IMR-90 (cell line): Measurements from ENCODE around the gene SAMHD1. TPM values are rescaled to one million over a fixed set of nuclear protein-coding genes. Genes with fewer than 3 reads are reported as not detected.

ENCODE experiments used
- ATAC-seq: fragments of 200-7000 bp; cut with Tn5 transposase; 2 replicates; pipeline ENCODE4 v1.9.1; 2020; ENCODE audit warnings: low read depth, mild to moderate bottlenecking, moderate library complexity
- BruUV-seq: library from RNA; stranded (reverse); fragments of 400-500 nt; replicated peaks from 2 replicates; lab custom pipeline; 2021; lab: Mats Ljungman, UMichigan
- CTCF ChIA-PET: fragments of 300-600 bp; formaldehyde crosslinking; extraction: SDS; loops from one replicate; lab custom pipeline; 2021; ENCODE audit warnings: antibody characterized with exemption; lab: Yijun Ruan, JAX
- POLR2A ChIA-PET: fragments of 300-600 bp; sonication (Branson Sonifier 250); formaldehyde crosslinking; loops from one replicate; lab custom pipeline; 2022; ENCODE audit warnings: antibody characterized with exemption; ENCODE audit not compliant: unreplicated experiment; lab: Charles Lee
- DNase-seq: peaks from one replicate; pipeline ENCODE4 v3.0.0; 2013
- H2AFZ ChIP-seq: replicated peaks from 2 replicates; pipeline ENCODE3; 2013; ENCODE audit warnings: low read length, mild to moderate bottlenecking; ENCODE audit not compliant: poor library complexity
- H2AK5ac ChIP-seq: 2 replicates; pipeline ENCODE4 v1.6.1; 2013; ENCODE audit warnings: low read depth, low read length, inconsistent platforms
- H2AK9ac ChIP-seq: replicated peaks from 2 replicates; pipeline ENCODE3; 2013; ENCODE audit warnings: mild to moderate bottlenecking, low read depth, low read length, moderate library complexity; ENCODE audit not compliant: poor library complexity
- H2BK120ac ChIP-seq: 2 replicates; pipeline ENCODE4 v1.6.1; 2013; ENCODE audit warnings: low read depth, low read length, inconsistent platforms
- H2BK15ac ChIP-seq: 3 replicates; pipeline ENCODE4 v1.6.1; 2013; ENCODE audit warnings: low read depth, low read length, inconsistent platforms
- H2BK20ac ChIP-seq: 2 replicates; pipeline ENCODE4 v1.6.1; 2013; ENCODE audit warnings: low read depth, mild to moderate bottlenecking, inconsistent platforms, low read length, moderate library complexity
- H2BK5ac ChIP-seq: 2 replicates; pipeline ENCODE4 v1.6.1; 2013; ENCODE audit warnings: mild to moderate bottlenecking, low read depth, low read length, inconsistent platforms; ENCODE audit not compliant: poor library complexity, severe bottlenecking
- H3K14ac ChIP-seq: replicated peaks from 2 replicates; pipeline ENCODE4 v1.6.1; 2013; ENCODE audit warnings: low read depth, low read length, inconsistent platforms
- H3K18ac ChIP-seq: 2 replicates; pipeline ENCODE4 v1.6.1; 2013; ENCODE audit warnings: low read depth, low read length, control low read depth
- H3K23ac ChIP-seq: 2 replicates; pipeline ENCODE4 v1.6.1; 2013; ENCODE audit warnings: low read depth, low read length, inconsistent platforms
- H3K27ac ChIP-seq: 2 replicates; pipeline ENCODE4 v1.5.1; 2013; ENCODE audit warnings: mild to moderate bottlenecking, control low read depth, low read length; ENCODE audit not compliant: insufficient read depth
- H3K27me3 ChIP-seq: 2 replicates; pipeline ENCODE4 v1.6.1; 2013; ENCODE audit warnings: low read length; ENCODE audit not compliant: control insufficient read depth, insufficient read depth
- H3K36me3 ChIP-seq: 2 replicates; pipeline ENCODE4 v1.6.1; 2013; ENCODE audit warnings: low read length, mixed read lengths; ENCODE audit not compliant: control insufficient read depth, insufficient read depth
- H3K4ac ChIP-seq: 2 replicates; pipeline ENCODE4 v1.6.1; 2013; ENCODE audit warnings: low read depth, low read length, inconsistent platforms
- H3K4me1 ChIP-seq: 2 replicates; pipeline ENCODE4 v1.6.1; 2013; ENCODE audit warnings: low read length, mixed read lengths; ENCODE audit not compliant: control insufficient read depth, insufficient read depth
- H3K4me2 ChIP-seq: 2 replicates; pipeline ENCODE4 v1.6.1; 2013; ENCODE audit warnings: low read depth, mild to moderate bottlenecking, control low read depth, low read length, moderate library complexity
- H3K4me3 ChIP-seq: 2 replicates; pipeline ENCODE4 v1.5.1; 2013; ENCODE audit warnings: low read depth, mild to moderate bottlenecking, control low read depth, low read length, moderate library complexity; ENCODE audit not compliant: insufficient read depth
- H3K56ac ChIP-seq: 2 replicates; pipeline ENCODE4 v1.6.1; 2013; ENCODE audit warnings: low read length, inconsistent platforms; ENCODE audit not compliant: insufficient read depth; ENCODE audit errors: extremely low read depth
- H3K79me1 ChIP-seq, 2 experiments: 2 replicates each; pipeline ENCODE4 v1.6.1; 2013; ENCODE audit warnings: low read length in 2 of 2, inconsistent platforms in 1 of 2, low read depth in 1 of 2
- H3K9ac ChIP-seq: 2 replicates; pipeline ENCODE4 v1.6.1; 2013; ENCODE audit warnings: low read depth, low read length, control low read depth
- H3K9me1 ChIP-seq: 2 replicates; pipeline ENCODE4 v1.6.1; 2013; ENCODE audit warnings: low read length, inconsistent platforms; ENCODE audit not compliant: insufficient read depth
- H3K9me3 ChIP-seq: 2 replicates; pipeline ENCODE4 v1.6.1; 2013; ENCODE audit warnings: low read length; ENCODE audit not compliant: control insufficient read depth, insufficient read depth
- H4K20me1 ChIP-seq: 2 replicates; pipeline ENCODE4 v1.6.1; 2013; ENCODE audit warnings: low read length, inconsistent platforms; ENCODE audit not compliant: insufficient read depth
- H4K5ac ChIP-seq: 2 replicates; pipeline ENCODE4 v1.6.1; 2013; ENCODE audit warnings: mild to moderate bottlenecking, low read depth, low read length, control low read depth
- H4K8ac ChIP-seq, 2 experiments: 2 replicates each; pipeline ENCODE4 v1.6.1; 2013; ENCODE audit warnings: low read depth in 2 of 2, low read length in 2 of 2, control low read depth in 1 of 2, inconsistent platforms in 1 of 2
- H4K91ac ChIP-seq: 2 replicates; pipeline ENCODE4 v1.6.1; 2013; ENCODE audit warnings: low read depth, low read length, inconsistent platforms; ENCODE audit not compliant: insufficient read depth
- BHLHE40 ChIP-seq: fragments of 150-350 bp; IDR thresholded peaks from 2 replicates; pipeline ENCODE4 v1.6.1; 2016; ENCODE audit warnings: mild to moderate bottlenecking, low read depth, low read length
- CEBPB ChIP-seq: IDR thresholded peaks from 2 replicates; pipeline ENCODE4 v1.6.1; 2012; ENCODE audit warnings: low read depth, low read length, improper control_type of control experiment
- CHD1 ChIP-seq: IDR thresholded peaks from 2 replicates; pipeline ENCODE4 v1.6.1; 2012; ENCODE audit warnings: low read depth, low read length, improper control_type of control experiment
- ELK1 ChIP-seq: fragments of 150-350 bp; IDR thresholded peaks from 2 replicates; pipeline ENCODE4 v1.6.1; 2016; ENCODE audit warnings: low read depth, mild to moderate bottlenecking, low read length, moderate library complexity, borderline replicate concordance
- MAFK ChIP-seq: IDR thresholded peaks from 2 replicates; pipeline ENCODE4 v1.6.1; 2012; ENCODE audit warnings: low read depth, low read length, improper control_type of control experiment
- MAZ ChIP-seq: IDR thresholded peaks from 2 replicates; pipeline ENCODE4 v1.6.1; 2012; ENCODE audit warnings: low read depth, mild to moderate bottlenecking, low read length, improper control_type of control experiment, moderate library complexity, borderline replicate concordance
- MXI1 ChIP-seq: IDR thresholded peaks from 2 replicates; pipeline ENCODE4 v1.6.1; 2012; ENCODE audit warnings: low read depth, mild to moderate bottlenecking, low read length, moderate library complexity, borderline replicate concordance
- NFE2L2 ChIP-seq: fragments of 150-350 bp; IDR thresholded peaks from 2 replicates; pipeline ENCODE4 v1.6.1; 2016; ENCODE audit warnings: low read depth, mild to moderate bottlenecking, low read length
- POLR2A ChIP-seq: IDR thresholded peaks from 2 replicates; pipeline ENCODE4 v1.6.1; 2012; ENCODE audit warnings: mild to moderate bottlenecking, low read depth, low read length
- RAD21 ChIP-seq: IDR thresholded peaks from 2 replicates; pipeline ENCODE4 v1.6.1; 2012; ENCODE audit warnings: low read length, improper control_type of control experiment
- RCOR1 ChIP-seq: IDR thresholded peaks from 2 replicates; pipeline ENCODE4 v1.6.1; 2012; ENCODE audit warnings: mild to moderate bottlenecking, low read length, improper control_type of control experiment; ENCODE audit not compliant: insufficient replicate concordance
- RFX5 ChIP-seq: IDR thresholded peaks from 2 replicates; pipeline ENCODE4 v1.8.0; 2012; ENCODE audit warnings: low read depth, mild to moderate bottlenecking, low read length, moderate library complexity
- SMC3 ChIP-seq: fragments of 150-350 bp; IDR thresholded peaks from 2 replicates; pipeline ENCODE4 v1.6.1; 2016; ENCODE audit warnings: low read depth, mild to moderate bottlenecking, antibody characterized with exemption, low read length, moderate library complexity
- WGBS, 2 experiments: methylation state at CpG; one replicate each; pipeline versions ENCODE4 v1.1.5 to v1.1.7; 2013; ENCODE audit warnings: missing lambda C conversion rate in 2 of 2; ENCODE audit not compliant: insufficient read length in 1 of 2; ENCODE audit errors: extremely low coverage in 2 of 2; 5-methylcytosine and 5-hydroxymethylcytosine counted together
- dilution Hi-C: fragments of 300-500 bp; cut with HindIII; formaldehyde crosslinking; loops from one replicate; pipeline ENCODE4 v1.14.3; 2018; ENCODE audit warnings: low sequenced_read_pairs; ENCODE audit not compliant: unreplicated experiment
- in situ Hi-C: fragments of 300-500 bp; cut with MboI; formaldehyde crosslinking; loops from 3 replicates; pipeline ENCODE4 v1.14.3; 2019; ENCODE audit warnings: low sequenced_read_pairs, inconsistent platforms, mixed read lengths
- intact Hi-C: fragments of 100-400 bp; cut with micrococcal nuclease; formaldehyde crosslinking; loops from 2 replicates; pipeline ENCODE4 v1.10.0; 2022
- polyA plus RNA-seq, 3 experiments: library from polyadenylated mRNA; depleted of rRNA; stranded (reverse); fragments of >200 nt; gene quantifications; 2 replicates each; pipeline ENCODE4 v1.2.3, GENCODE V29; 2012; ENCODE audit warnings: low replicate concordance in 1 of 3
- total RNA-seq: library from RNA; depleted of rRNA; stranded (reverse); fragments of >200 nt; gene quantifications from 2 replicates; pipeline ENCODE4 v1.2.3, GENCODE V29; 2012
- TF ChIP-seq, protein P1 (sequence below): fragments of 150-350 bp; IDR thresholded peaks from 2 replicates; pipeline ENCODE4 v1.6.1; 2017; ENCODE audit warnings: mild to moderate bottlenecking, antibody characterized with exemption, low read length, low read depth

The SAMHD1 gene
- total and polyA plus RNA-seq, 2 of the 4 experiments (the other 2 are of a cell fraction): 6.3 to 14.9 TPM

GRCh38 chr20:36880741-36881250 is 70.7 kb downstream of the SAMHD1 start:
- ChIA-PET POLR2A (no interaction called here), CTCF (no interaction called here)
- no peak overlapping the region for H3K56ac ChIP-seq
- no peaks in the 10 kb centered on the region for H3K9me1 ChIP-seq
- no peak overlapping the region for H3K4ac ChIP-seq
- no peak overlapping the region for H4K5ac ChIP-seq
- no peaks in the 10 kb centered on the region for H3K4me1 ChIP-seq
- H3K27me3 ChIP-seq: peaks cover 12% of the 10 kb centered on the region
- intact Hi-C loops (loop anchor here (10.0 kb wide), 1 partner anchor 266 kb away; no protein-coding TSS in a partner anchor), dilution Hi-C loops (no loop called here), in situ Hi-C loops (no loop called here)
- H2AK9ac ChIP-seq: no peak overlapping the region
- H3K79me1 ChIP-seq: no peaks in the 10 kb centered on the region
- no peak overlapping the region for H4K91ac ChIP-seq
- DNase-seq (no peak), ATAC-seq (no peak)
- H2BK5ac ChIP-seq: no peak overlapping the region
- H3K14ac ChIP-seq: no peak overlapping the region
- H3K4me2 ChIP-seq: no peak overlapping the region
- no peak overlapping the region for H2BK20ac ChIP-seq
- 80% methylated on average over 5 of the region's 11 CpGs; no CpG with 5 or more reads in 1 of the 2 experiments for WGBS, 2 experiments
- no peaks in the 10 kb centered on the region for H3K36me3 ChIP-seq
- H3K9me3 ChIP-seq: no peaks in the 10 kb centered on the region
- H3K4me3 ChIP-seq: no peak overlapping the region
- no peak overlapping the region for H3K18ac ChIP-seq
- no peak overlapping the region for H3K9ac ChIP-seq
- no peaks in the 10 kb centered on the region for H4K20me1 ChIP-seq
- BruUV-seq: no TSS peak
- peak overlapping the region; percentile 72; the same call in 1 of the 2 replicates for H2AK5ac ChIP-seq
- H2BK15ac ChIP-seq: no peak overlapping the region
- no peak overlapping the region for H3K23ac ChIP-seq
- no peak overlapping the region for H2BK120ac ChIP-seq
- no peak for TF ChIP-seq MAZ
- no peak for TF ChIP-seq RCOR1
- no peak for TF ChIP-seq POLR2A
- TF ChIP-seq CEBPB: no peak
- TF ChIP-seq RFX5: no peak
- no peak for TF ChIP-seq NFE2L2
- TF ChIP-seq, protein P1, sequence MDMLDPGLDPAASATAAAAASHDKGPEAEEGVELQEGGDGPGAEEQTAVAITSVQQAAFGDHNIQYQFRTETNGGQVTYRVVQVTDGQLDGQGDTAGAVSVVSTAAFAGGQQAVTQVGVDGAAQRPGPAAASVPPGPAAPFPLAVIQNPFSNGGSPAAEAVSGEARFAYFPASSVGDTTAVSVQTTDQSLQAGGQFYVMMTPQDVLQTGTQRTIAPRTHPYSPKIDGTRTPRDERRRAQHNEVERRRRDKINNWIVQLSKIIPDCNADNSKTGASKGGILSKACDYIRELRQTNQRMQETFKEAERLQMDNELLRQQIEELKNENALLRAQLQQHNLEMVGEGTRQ: no peak
- no peak for TF ChIP-seq CHD1
- TF ChIP-seq ELK1: no peak
- no peak for TF ChIP-seq MXI1
- TF ChIP-seq MAFK: no peak
- no peak for TF ChIP-seq RAD21
- TF ChIP-seq BHLHE40: no peak
- TF ChIP-seq SMC3: no peak
- peak overlapping the region; percentile 59 for H2AFZ ChIP-seq
- no peak overlapping the region for H4K8ac ChIP-seq
- H3K27ac ChIP-seq: no peak overlapping the region
